CD14-positive monocyte (primary cell): ENCODE measurements around the gene APP. TPM values are rescaled to one million over a fixed set of nuclear protein-coding genes. Genes with fewer than 3 reads are reported as not detected.
A peak's percentile ranks its signal among the peaks of the same experiment; 100 is the strongest.

ENCODE experiments used
- DNase-seq, 3 donors: peaks; one replicate each; pipeline ENCODE4 v3.0.0-alpha.2; 2011 to 2022
- H2AFZ ChIP-seq: 2 replicates; pipeline ENCODE4 v1.6.0; 2012; ENCODE audit warnings: mild to moderate bottlenecking, low read depth, low read length, inconsistent platforms; ENCODE audit not compliant: insufficient read depth, poor library complexity, severe bottlenecking
- H3K27ac ChIP-seq, 2 donors: 1 replicate in 1 of 2; 2 replicates in 1 of 2; pipeline ENCODE4 v1.5.1; 2012 to 2013; ENCODE audit warnings: low read length in 2 of 2, control low read depth in 1 of 2, inconsistent platforms in 1 of 2, low read depth in 1 of 2, mild to moderate bottlenecking in 1 of 2
- H3K27me3 ChIP-seq, 2 donors: one replicate each; pipeline versions ENCODE4 v1.6.0 to v1.6.1; 2011 to 2013; ENCODE audit warnings: low read length in 2 of 2; ENCODE audit not compliant: control insufficient read depth in 2 of 2, insufficient read depth in 2 of 2
- H3K36me3 ChIP-seq, 2 donors: replicated peaks in 1 of 2; 1 replicate in 1 of 2; 2 replicates in 1 of 2; pipeline versions ENCODE4 v1.5.1 to v1.6.1; 2012 to 2013; ENCODE audit warnings: low read length in 2 of 2, control low read depth in 1 of 2, inconsistent platforms in 1 of 2, mild to moderate bottlenecking in 1 of 2; ENCODE audit not compliant: insufficient read depth in 2 of 2, control insufficient read depth in 1 of 2
- H3K4me1 ChIP-seq, 2 donors: 1 replicate in 1 of 2; 2 replicates in 1 of 2; pipeline versions ENCODE4 v1.5.1 to v1.6.1; 2012 to 2013; ENCODE audit warnings: low read length in 2 of 2, control low read depth in 1 of 2, inconsistent platforms in 1 of 2, mild to moderate bottlenecking in 1 of 2, moderate library complexity in 1 of 2; ENCODE audit not compliant: insufficient read depth in 2 of 2, control insufficient read depth in 1 of 2
- H3K4me2 ChIP-seq: replicated peaks from 2 replicates; pipeline ENCODE3; 2012; ENCODE audit warnings: low read length, moderate library complexity, mild to moderate bottlenecking; ENCODE audit not compliant: poor library complexity, severe bottlenecking; ENCODE audit errors: extremely low read depth
- H3K4me3 ChIP-seq, 3 experiments: fragments of 200-600 bp in 1 of 3; sonication (generic) in 1 of 3; replicated peaks in 1 of 3; 1 replicate in 2 of 3; 2 replicates in 1 of 3; pipeline ENCODE4 v1.5.1; 2011 to 2013; ENCODE audit warnings: low read length in 3 of 3, mild to moderate bottlenecking in 3 of 3, control low read depth in 2 of 3, low read depth in 2 of 3, inconsistent platforms in 1 of 3, moderate library complexity in 1 of 3
- H3K79me2 ChIP-seq: 2 replicates; pipeline ENCODE4 v1.6.0; 2012; ENCODE audit warnings: mild to moderate bottlenecking, control low read depth, inconsistent platforms, low read length, moderate library complexity; ENCODE audit not compliant: insufficient read depth
- H3K9ac ChIP-seq: 2 replicates; pipeline ENCODE4 v1.6.0; 2017; ENCODE audit warnings: low read length, mild to moderate bottlenecking; ENCODE audit not compliant: insufficient read depth, poor library complexity, severe bottlenecking
- H3K9me3 ChIP-seq, 2 donors: replicated peaks in 1 of 2; 1 replicate in 1 of 2; 2 replicates in 1 of 2; pipeline versions ENCODE4 v1.5.1 to v1.6.1; 2012 to 2013; ENCODE audit warnings: low read length in 2 of 2, control low read depth in 1 of 2; ENCODE audit not compliant: control insufficient read depth in 1 of 2, insufficient read depth in 1 of 2
- H4K20me1 ChIP-seq: 2 replicates; pipeline ENCODE4 v1.6.0; 2012; ENCODE audit warnings: mild to moderate bottlenecking, low read length, control low read depth, moderate library complexity; ENCODE audit not compliant: insufficient read depth
- H3K27ac Mint-ChIP-seq, 7 donors: one replicate each; pipeline ENCODE4 v1.8.0; 2020; ENCODE audit warnings: mild to moderate bottlenecking in 7 of 7, mixed read lengths in 7 of 7, moderate library complexity in 6 of 7, inconsistent platforms in 2 of 7
- H3K27me3 Mint-ChIP-seq, 3 donors: one replicate each; pipeline ENCODE4 v1.8.0; 2021 to 2022; ENCODE audit warnings: low read depth in 3 of 3, mild to moderate bottlenecking in 3 of 3, mixed read lengths in 3 of 3, moderate library complexity in 3 of 3, inconsistent platforms in 1 of 3
- H3K36me3 Mint-ChIP-seq, 2 donors: one replicate each; pipeline ENCODE4 v1.8.0; 2020; ENCODE audit warnings: mixed read lengths in 2 of 2, inconsistent platforms in 1 of 2, mild to moderate bottlenecking in 1 of 2
- H3K4me1 Mint-ChIP-seq: one replicate; pipeline ENCODE4 v1.8.0; 2020; ENCODE audit warnings: mild to moderate bottlenecking, mixed read lengths
- H3K4me3 Mint-ChIP-seq, 2 donors: one replicate each; pipeline ENCODE4 v1.8.0; 2020; ENCODE audit warnings: mild to moderate bottlenecking in 2 of 2, mixed read lengths in 2 of 2, moderate library complexity in 1 of 2
- H3K9me3 Mint-ChIP-seq, 7 donors: one replicate each; pipeline ENCODE4 v1.8.0; 2020 to 2022; ENCODE audit warnings: mixed read lengths in 7 of 7, mild to moderate bottlenecking in 6 of 7, moderate library complexity in 6 of 7, inconsistent platforms in 2 of 7
- WGBS: methylation state at CpG from one replicate; pipeline ENCODE4 v1.1.5; 2013; ENCODE audit warnings: missing lambda C conversion rate; ENCODE audit not compliant: insufficient coverage; 5-methylcytosine and 5-hydroxymethylcytosine counted together
- intact Hi-C, 2 donors: fragments of 100-400 bp; cut with micrococcal nuclease; formaldehyde crosslinking; loops; one replicate each; pipeline versions ENCODE4 v1.15.0 to v1.15.1; 2023
- polyA plus RNA-seq, 3 donors: library from polyadenylated mRNA; depleted of rRNA in 1 of 3; unstranded in 2 of 3; stranded (reverse) in 1 of 3; fragments of 300-500 nt in 2 of 3; fragments of >200 nt in 1 of 3; fragmentation: Illumina TruSeq in 2 of 3; gene quantifications; 1 replicate in 2 of 3; 2 replicates in 1 of 3; pipeline ENCODE4 v1.2.3, GENCODE V29; 2012 to 2021
- TF ChIP-seq, protein P1 (sequence below): fragments of 200-600 bp; IDR thresholded peaks from one replicate; pipeline ENCODE4 v1.8.0; 2022; ENCODE audit warnings: antibody characterized with exemption, mild to moderate bottlenecking

Gene APP
- polyA plus RNA-seq, 3 donors: 28.0 to 118 (median 35.1) TPM

DNA sequence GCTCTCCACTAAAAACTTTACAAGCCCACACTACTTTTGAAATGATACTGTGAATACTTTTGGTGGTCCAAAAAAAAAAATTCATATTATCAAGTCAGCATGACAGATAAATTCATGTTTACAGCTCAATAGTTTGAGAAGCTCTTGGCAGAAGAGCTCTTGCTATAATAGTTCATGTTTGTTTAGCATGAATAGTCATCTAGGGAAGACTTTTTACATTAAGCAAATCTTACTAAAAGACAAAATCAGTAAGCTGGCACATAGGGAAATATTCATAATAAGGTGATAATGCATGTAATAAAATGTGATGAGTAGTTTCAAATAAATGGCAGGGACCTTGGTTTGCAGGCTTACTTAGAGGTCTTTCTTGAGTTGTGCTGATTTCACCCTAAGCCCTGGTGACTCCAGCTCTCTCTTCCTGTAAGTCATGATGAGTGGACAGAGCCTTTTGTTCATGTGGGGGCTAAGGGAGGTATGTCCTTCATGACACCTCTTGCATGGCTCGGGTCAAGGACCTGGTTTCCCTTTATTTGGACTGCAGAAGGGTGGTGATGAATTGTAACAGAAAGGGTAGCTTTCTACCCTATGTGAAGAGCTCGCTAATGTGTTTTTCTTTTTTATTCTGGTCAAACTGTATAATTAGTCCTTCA is 269.1 kb downstream of the APP start:
- DNase-seq: no peak
- no peak overlapping the region for H3K4me2 ChIP-seq
- H3K27me3 Mint-ChIP-seq: no peaks in the 10 kb centered on the region
- peak overlapping the region in 2 of 7 donors; percentile 34 to 46 for H3K27ac Mint-ChIP-seq
- H4K20me1 ChIP-seq: no peaks in the 10 kb centered on the region
- no peak overlapping the region for H3K27ac ChIP-seq
- H3K36me3 Mint-ChIP-seq: peaks cover 16 to 44% of the 10 kb centered on the region in 2 donors
- no peaks in the 10 kb centered on the region for H3K79me2 ChIP-seq
- H3K9me3 Mint-ChIP-seq: no peaks in the 10 kb centered on the region
- peaks cover 14 to 25% of the 10 kb centered on the region in 2 donors for H3K36me3 ChIP-seq
- no peak overlapping the region for H3K9ac ChIP-seq
- H2AFZ ChIP-seq: no peak overlapping the region
- H3K4me3 ChIP-seq: no peak overlapping the region
- no peak overlapping the region for H3K4me3 Mint-ChIP-seq
- H3K4me1 Mint-ChIP-seq: peaks cover 14% of the 10 kb centered on the region
- 100% methylated on average over 1 of the region's 2 CpGs for WGBS
- H3K27me3 ChIP-seq: no peaks in the 10 kb centered on the region
- H3K9me3 ChIP-seq: no peaks in the 10 kb centered on the region
- intact Hi-C loops: loop anchor here in 1 of 2 donors (5.0 kb wide), 1 partner anchor 61 kb away; no protein-coding TSS in a partner anchor
- TF ChIP-seq, protein P1, sequence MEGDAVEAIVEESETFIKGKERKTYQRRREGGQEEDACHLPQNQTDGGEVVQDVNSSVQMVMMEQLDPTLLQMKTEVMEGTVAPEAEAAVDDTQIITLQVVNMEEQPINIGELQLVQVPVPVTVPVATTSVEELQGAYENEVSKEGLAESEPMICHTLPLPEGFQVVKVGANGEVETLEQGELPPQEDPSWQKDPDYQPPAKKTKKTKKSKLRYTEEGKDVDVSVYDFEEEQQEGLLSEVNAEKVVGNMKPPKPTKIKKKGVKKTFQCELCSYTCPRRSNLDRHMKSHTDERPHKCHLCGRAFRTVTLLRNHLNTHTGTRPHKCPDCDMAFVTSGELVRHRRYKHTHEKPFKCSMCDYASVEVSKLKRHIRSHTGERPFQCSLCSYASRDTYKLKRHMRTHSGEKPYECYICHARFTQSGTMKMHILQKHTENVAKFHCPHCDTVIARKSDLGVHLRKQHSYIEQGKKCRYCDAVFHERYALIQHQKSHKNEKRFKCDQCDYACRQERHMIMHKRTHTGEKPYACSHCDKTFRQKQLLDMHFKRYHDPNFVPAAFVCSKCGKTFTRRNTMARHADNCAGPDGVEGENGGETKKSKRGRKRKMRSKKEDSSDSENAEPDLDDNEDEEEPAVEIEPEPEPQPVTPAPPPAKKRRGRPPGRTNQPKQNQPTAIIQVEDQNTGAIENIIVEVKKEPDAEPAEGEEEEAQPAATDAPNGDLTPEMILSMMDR: no peak
- H3K4me1 ChIP-seq: peaks cover 10 to 15% of the 10 kb centered on the region in 2 donors

DNA sequence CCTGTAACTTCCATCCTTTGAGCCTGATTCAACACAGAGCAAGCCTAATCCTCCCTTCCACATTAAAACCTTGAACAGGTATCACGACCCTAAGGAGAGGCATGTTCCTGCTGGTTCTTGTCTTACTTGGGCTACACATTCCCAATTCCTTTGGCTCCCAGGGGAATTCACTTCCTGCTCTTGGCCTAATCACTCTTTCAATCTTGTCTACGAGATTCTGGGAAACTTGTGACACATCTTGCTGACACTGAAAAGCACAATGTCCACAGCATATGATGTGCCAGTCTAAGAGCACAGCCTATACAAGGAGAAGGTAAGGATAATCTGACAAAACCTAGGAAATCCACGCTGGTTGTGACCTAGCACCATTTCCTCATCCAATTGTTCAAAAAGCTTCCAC is 271.9 kb downstream of the APP start:
- no peak overlapping the region for H2AFZ ChIP-seq
- 100% methylated on average over 2 of the region's 3 CpGs for WGBS
- no peak overlapping the region for H3K4me3 Mint-ChIP-seq
- H3K36me3 ChIP-seq: peaks cover 14 to 39% of the 10 kb centered on the region in 2 donors
- no peaks in the 10 kb centered on the region for H3K9me3 Mint-ChIP-seq
- H3K4me1 ChIP-seq: peaks cover 6 to 7% of the 10 kb centered on the region in 2 donors
- intact Hi-C loops: loop anchor here in 1 of 2 donors (5.0 kb wide), 2 partner anchors 59 to 274 kb away; partner anchors contain the start of gene APP
- no peak overlapping the region for H3K4me2 ChIP-seq
- H3K36me3 Mint-ChIP-seq: peaks cover 23 to 48% of the 10 kb centered on the region in 2 donors
- H3K27me3 Mint-ChIP-seq: no peaks in the 10 kb centered on the region
- H4K20me1 ChIP-seq: no peaks in the 10 kb centered on the region
- no peaks in the 10 kb centered on the region for H3K79me2 ChIP-seq
- no peaks in the 10 kb centered on the region for H3K27me3 ChIP-seq
- H3K9me3 ChIP-seq: no peaks in the 10 kb centered on the region
- no peak overlapping the region for H3K9ac ChIP-seq
- peak overlapping the region in 1 of 2 donors; percentile 18 for H3K27ac ChIP-seq
- no peak for DNase-seq
- H3K27ac Mint-ChIP-seq: peak overlapping the region in 2 of 7 donors; percentile 4 to 43
- no peak overlapping the region for H3K4me3 ChIP-seq
- peaks cover 4% of the 10 kb centered on the region for H3K4me1 Mint-ChIP-seq
- TF ChIP-seq, protein P1: no peak
